Esophagus muscularis mucosa (tissue), 4 donors: ENCODE data around the gene ATXN2.
"Not testable (repeated sequence)": the region's sequence is repeated elsewhere in the genome, so short reads cannot be mapped to it uniquely, and the experiment has no call there.

Source experiments
- CTCF ChIP-seq, 3 experiments: fragments of 200-600 bp in 2 of 3; fragments of 450-650 bp in 1 of 3; sonication (generic) in 2 of 3; IDR thresholded peaks; one replicate each; pipeline ENCODE4 v1.5.1; 2017 to 2019; ENCODE audit warnings: antibody characterized with exemption in 3 of 3, mild to moderate bottlenecking in 2 of 3, moderate library complexity in 1 of 3
- EP300 ChIP-seq: sonication (generic); formaldehyde crosslinking; IDR thresholded peaks from one replicate; pipeline ENCODE4 v1.6.1; 2017; ENCODE audit warnings: antibody characterized with exemption
- POLR2A ChIP-seq: fragments of 450-650 bp; IDR thresholded peaks from one replicate; pipeline ENCODE4 v1.6.1; 2017; ENCODE audit warnings: antibody characterized with exemption, moderate library complexity, mild to moderate bottlenecking, low read depth
- POLR2AphosphoS5 ChIP-seq, 2 donors: sonication (generic); formaldehyde crosslinking; IDR thresholded peaks; one replicate each; pipeline ENCODE4 v1.6.1; 2017; ENCODE audit warnings: antibody characterized with exemption in 2 of 2

GRCh38 chr12:111583506-111583905, 15.6 kb downstream of the ATXN2 start:
- not testable (repeated sequence) for TF ChIP-seq EP300; POLR2A; CTCF (IDR thresholded peaks at IDR 0.05); POLR2AphosphoS5 (IDR thresholded peaks at IDR 0.05)
